Mesendoderm (in vitro differentiated cells): Measurements from ENCODE around the gene WIPF3.

Source experiments
- DNase-seq: peaks from one replicate; pipeline ENCODE4 v3.0.0; 2013
- H2AK5ac ChIP-seq: 2 replicates; pipeline ENCODE4 v1.6.1; 2013; ENCODE audit warnings: low read length, inconsistent platforms
- H2BK120ac ChIP-seq: 2 replicates; pipeline ENCODE4 v1.6.1; 2013; ENCODE audit warnings: low read depth, mild to moderate bottlenecking, low read length, moderate library complexity, mixed read lengths
- H2BK15ac ChIP-seq: replicated peaks from 2 replicates; pipeline ENCODE4 v1.6.1; 2013; ENCODE audit warnings: low read depth, mild to moderate bottlenecking, moderate library complexity
- H2BK5ac ChIP-seq: 2 replicates; pipeline ENCODE4 v1.6.1; 2013; ENCODE audit warnings: low read length, inconsistent platforms
- H3K18ac ChIP-seq: 2 replicates; pipeline ENCODE4 v1.6.1; 2013; ENCODE audit warnings: mild to moderate bottlenecking, low read length, mixed read lengths
- H3K23ac ChIP-seq: one replicate; pipeline ENCODE4 v1.6.1; 2013; ENCODE audit warnings: low read length
- H3K27ac ChIP-seq: 2 replicates; pipeline ENCODE4 v1.5.1; 2013; ENCODE audit warnings: low read depth, mild to moderate bottlenecking, inconsistent platforms, low read length, moderate library complexity
- H3K27me3 ChIP-seq: 2 replicates; pipeline ENCODE4 v1.6.1; 2013; ENCODE audit warnings: low read length, control low read depth, mild to moderate bottlenecking, inconsistent platforms; ENCODE audit not compliant: insufficient read depth, poor library complexity
- H3K36me3 ChIP-seq: 2 replicates; pipeline ENCODE4 v1.6.1; 2013; ENCODE audit warnings: low read length, inconsistent platforms; ENCODE audit not compliant: control insufficient read depth, insufficient read depth
- H3K4ac ChIP-seq: one replicate; pipeline ENCODE4 v1.6.1; 2013; ENCODE audit warnings: low read depth, mild to moderate bottlenecking, low read length, moderate library complexity
- H3K4me1 ChIP-seq: 2 replicates; pipeline ENCODE4 v1.6.1; 2013; ENCODE audit warnings: low read depth, low read length, inconsistent platforms; ENCODE audit not compliant: control insufficient read depth
- H3K4me2 ChIP-seq: 2 replicates; pipeline ENCODE4 v1.6.1; 2013; ENCODE audit warnings: low read length
- H3K4me3 ChIP-seq: 2 replicates; pipeline ENCODE4 v1.5.1; 2013; ENCODE audit warnings: mild to moderate bottlenecking, low read length
- H3K56ac ChIP-seq: one replicate; pipeline ENCODE4 v1.6.1; 2013; ENCODE audit warnings: low read length
- H3K79me1 ChIP-seq: 2 replicates; pipeline ENCODE4 v1.6.1; 2013; ENCODE audit warnings: low read length, inconsistent platforms
- H3K79me2 ChIP-seq: 2 replicates; pipeline ENCODE4 v1.6.1; 2013; ENCODE audit warnings: mild to moderate bottlenecking, low read length; ENCODE audit not compliant: control insufficient read depth, insufficient read depth
- H3K9ac ChIP-seq: 2 replicates; pipeline ENCODE4 v1.6.1; 2013; ENCODE audit warnings: low read length, inconsistent platforms
- H4K5ac ChIP-seq: one replicate; pipeline ENCODE4 v1.6.1; 2013; ENCODE audit warnings: low read length
- H4K8ac ChIP-seq: one replicate; pipeline ENCODE4 v1.6.1; 2013; ENCODE audit warnings: low read depth, mild to moderate bottlenecking, control low read depth, low read length, moderate library complexity
- WGBS: extraction: QIAGEN DNeasy Blood & Tissue Kit; methylation state at CpG from one replicate; pipeline ENCODE4 v1.1.7; 2013; ENCODE audit warnings: low lambda C conversion rate, missing lambda C conversion rate; ENCODE audit not compliant: insufficient coverage; ENCODE audit errors: extremely low coverage; 5-methylcytosine and 5-hydroxymethylcytosine counted together

WIPF3 gene

DNA sequence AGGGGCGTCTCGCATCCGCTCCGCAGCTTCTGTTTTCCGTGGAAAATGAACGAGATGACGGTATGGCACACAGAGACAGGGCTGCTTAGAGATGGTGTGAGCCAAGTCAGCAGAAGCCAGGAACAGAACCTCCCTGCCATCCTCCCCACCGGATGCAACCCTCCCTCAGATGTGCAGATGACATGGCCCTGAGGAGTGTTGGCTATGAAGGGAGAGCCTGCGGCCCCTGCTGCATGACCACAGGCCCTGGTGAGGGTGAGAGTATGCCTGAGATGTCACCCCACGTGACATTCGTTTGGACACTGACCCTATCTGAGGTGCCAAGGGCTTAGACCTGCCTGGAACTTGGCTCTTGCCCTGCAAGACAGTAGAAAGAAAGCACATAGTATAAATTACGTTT lies 29.4 kb downstream of the WIPF3 start:
- no peak overlapping the region for H3K27ac ChIP-seq
- DNase-seq = no peak
- H2AK5ac ChIP-seq = no peak overlapping the region
- no peak overlapping the region for H2BK120ac ChIP-seq
- H3K9ac ChIP-seq = no peak overlapping the region
- H4K8ac ChIP-seq = no peak overlapping the region
- WGBS = no CpG with 5 or more reads among the region's 12 CpGs
- no peak overlapping the region for H3K56ac ChIP-seq
- H3K27me3 ChIP-seq = no peaks in the 10 kb centered on the region
- no peak overlapping the region for H3K18ac ChIP-seq
- no peak overlapping the region for H3K4me2 ChIP-seq
- H3K4ac ChIP-seq = no peak overlapping the region
- no peak overlapping the region for H3K23ac ChIP-seq
- H2BK5ac ChIP-seq = no peak overlapping the region
- no peaks in the 10 kb centered on the region for H3K79me1 ChIP-seq
- no peaks in the 10 kb centered on the region for H3K4me1 ChIP-seq
- no peak overlapping the region for H4K5ac ChIP-seq
- no peak overlapping the region for H2BK15ac ChIP-seq
- H3K4me3 ChIP-seq = no peak overlapping the region
- H3K36me3 ChIP-seq = no peaks in the 10 kb centered on the region
- no peaks in the 10 kb centered on the region for H3K79me2 ChIP-seq

DNA sequence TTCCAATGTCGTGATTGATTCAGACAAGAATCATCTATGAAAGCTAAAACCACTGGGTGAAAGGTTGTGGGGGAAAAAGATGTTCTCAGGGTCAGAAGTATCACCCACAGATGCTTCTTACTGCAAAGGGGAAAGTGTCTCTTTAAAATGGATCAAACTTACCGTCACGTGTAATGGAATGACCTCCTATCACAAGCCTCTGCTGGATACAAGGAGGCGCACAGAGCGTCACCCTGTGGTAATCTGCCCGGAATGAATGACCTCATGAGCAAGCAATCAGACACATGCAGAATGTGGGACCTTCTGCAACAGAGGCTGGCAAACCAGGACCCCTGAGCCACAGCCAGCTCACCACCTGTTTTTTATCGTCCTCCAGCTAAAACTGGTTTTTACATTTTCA lies 33.0 kb downstream of the WIPF3 start:
- Histone ChIP-seq H3K36me3 (no peaks in the 10 kb centered on the region), H2BK15ac (no peak overlapping the region), H4K5ac (no peak overlapping the region), H3K4ac (no peak overlapping the region), H3K18ac (no peak overlapping the region), H3K23ac (no peak overlapping the region), H3K27ac (no peak overlapping the region), H3K79me1 (no peaks in the 10 kb centered on the region), H3K4me1 (no peaks in the 10 kb centered on the region), H4K8ac (no peak overlapping the region), H3K56ac (no peak overlapping the region), H3K4me2 (no peak overlapping the region), H3K4me3 (no peak overlapping the region), H3K9ac (no peak overlapping the region), H3K27me3 (no peaks in the 10 kb centered on the region), H2AK5ac (no peak overlapping the region), H3K79me2 (no peaks in the 10 kb centered on the region), H2BK5ac (no peak overlapping the region), H2BK120ac (no peak overlapping the region)
- no CpG with 5 or more reads among the region's 7 CpGs for WGBS
- peak; percentile 6 for DNase-seq

DNA sequence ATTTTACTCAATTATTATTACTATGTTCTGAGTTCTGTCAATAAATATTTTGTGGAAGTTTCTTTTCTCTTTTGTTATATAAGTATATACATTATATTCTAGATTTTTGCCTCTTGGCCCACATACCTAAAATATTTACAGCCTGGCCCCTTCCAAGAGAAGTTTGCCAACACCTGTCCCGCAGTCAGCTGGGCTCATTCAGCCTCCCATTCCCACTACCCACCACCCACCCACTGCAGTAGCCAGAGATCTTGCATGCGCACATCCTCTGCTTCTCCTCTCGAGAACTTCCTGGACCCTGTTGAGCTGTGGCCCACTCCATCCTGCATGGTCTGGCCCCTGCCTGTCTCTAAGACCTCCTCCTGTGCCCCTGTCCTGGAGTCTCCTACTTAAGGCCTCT lies 33.6 kb downstream of the WIPF3 start:
- Histone ChIP-seq H3K79me1 (no peaks in the 10 kb centered on the region), H2BK120ac (no peak overlapping the region), H2AK5ac (no peak overlapping the region), H3K9ac (no peak overlapping the region), H3K23ac (no peak overlapping the region), H3K27me3 (no peaks in the 10 kb centered on the region), H3K4me3 (no peak overlapping the region), H4K8ac (no peak overlapping the region), H3K4ac (no peak overlapping the region), H2BK5ac (no peak overlapping the region), H3K56ac (no peak overlapping the region), H3K18ac (no peak overlapping the region), H3K4me1 (no peaks in the 10 kb centered on the region), H2BK15ac (no peak overlapping the region), H3K27ac (no peak overlapping the region), H3K79me2 (no peaks in the 10 kb centered on the region), H3K36me3 (no peaks in the 10 kb centered on the region), H4K5ac (no peak overlapping the region), H3K4me2 (no peak overlapping the region)
- DNase-seq = no peak
- no CpG with 5 or more reads among the region's 3 CpGs for WGBS

DNA sequence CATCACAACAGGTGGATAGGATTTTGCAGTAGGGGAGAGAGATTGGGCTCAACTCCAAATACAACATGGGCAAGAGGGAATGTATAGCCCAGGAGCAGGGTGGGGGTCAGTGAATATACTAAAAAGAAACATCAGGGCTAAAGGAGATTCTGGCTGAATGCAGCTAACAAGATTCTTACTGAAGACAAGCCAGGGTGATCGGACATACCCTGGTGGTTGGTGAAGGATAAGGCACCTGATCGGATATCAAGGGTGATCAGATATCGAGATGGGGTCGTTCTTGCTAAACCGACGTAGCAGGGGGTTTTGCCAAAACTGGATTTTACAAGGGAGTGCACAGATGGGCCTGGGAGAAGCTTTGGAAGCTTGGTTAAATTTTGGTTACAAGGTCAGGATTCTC lies 34.4 kb downstream of the WIPF3 start:
- Histone ChIP-seq H3K9ac (no peak overlapping the region), H4K8ac (no peak overlapping the region), H2BK5ac (no peak overlapping the region), H3K18ac (no peak overlapping the region), H3K79me2 (no peaks in the 10 kb centered on the region), H3K27me3 (no peaks in the 10 kb centered on the region), H2BK120ac (no peak overlapping the region), H3K36me3 (no peaks in the 10 kb centered on the region), H4K5ac (no peak overlapping the region), H3K27ac (no peak overlapping the region), H3K4me1 (no peaks in the 10 kb centered on the region), H3K4ac (no peak overlapping the region), H3K4me3 (no peak overlapping the region), H3K23ac (no peak overlapping the region), H3K56ac (no peak overlapping the region), H3K79me1 (no peaks in the 10 kb centered on the region), H3K4me2 (no peak overlapping the region), H2AK5ac (no peak overlapping the region), H2BK15ac (no peak overlapping the region)
- DNase-seq = no peak
- WGBS = no CpG with 5 or more reads among the region's 6 CpGs

DNA sequence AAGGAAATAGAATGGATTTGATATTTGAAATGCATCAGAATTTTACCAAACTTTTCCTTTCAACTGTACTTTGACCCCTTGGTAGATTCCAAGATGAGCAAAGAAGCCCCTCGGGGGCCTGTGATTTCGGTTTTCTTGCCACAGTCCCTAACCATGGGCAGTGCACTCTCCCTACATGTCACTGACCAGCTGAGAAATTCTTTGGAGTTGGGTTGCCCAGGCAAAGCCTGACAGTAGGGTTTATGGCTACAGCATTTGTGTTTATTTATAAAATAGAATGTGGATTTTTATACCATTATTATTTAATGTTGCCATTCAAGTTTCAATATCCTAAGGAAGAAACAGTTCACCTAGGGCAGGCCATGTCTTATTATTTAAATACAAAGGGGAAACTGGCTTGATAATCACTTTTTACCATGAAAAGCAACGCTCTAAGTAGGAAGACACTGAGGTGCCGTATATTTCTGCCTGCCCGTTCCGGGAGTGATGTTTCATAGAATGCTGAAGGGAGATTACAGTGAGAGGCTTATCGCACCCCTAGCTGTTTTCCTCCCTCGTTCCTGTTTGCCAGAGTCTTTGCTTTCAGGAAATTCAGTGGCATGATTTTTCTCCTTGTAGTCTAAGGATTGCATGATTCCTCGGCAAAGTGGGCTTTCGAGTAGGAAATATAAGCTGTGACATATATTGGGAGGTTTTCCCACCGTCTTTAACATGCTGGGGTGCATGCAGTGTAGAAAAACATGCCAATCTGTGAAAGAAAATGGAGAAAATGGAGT lies 35.8 kb downstream of the WIPF3 start:
- no peak overlapping the region for H2BK5ac ChIP-seq
- H2BK120ac ChIP-seq = no peak overlapping the region
- no CpG with 5 or more reads among the region's 11 CpGs for WGBS
- H3K4me1 ChIP-seq = no peaks in the 10 kb centered on the region
- no peak overlapping the region for H3K9ac ChIP-seq
- no peak overlapping the region for H2AK5ac ChIP-seq
- H4K8ac ChIP-seq = no peak overlapping the region
- H3K18ac ChIP-seq = no peak overlapping the region
- no peak overlapping the region for H2BK15ac ChIP-seq
- H3K36me3 ChIP-seq = no peaks in the 10 kb centered on the region
- H3K4ac ChIP-seq = no peak overlapping the region
- no peak overlapping the region for H3K4me3 ChIP-seq
- no peak overlapping the region for H3K27ac ChIP-seq
- no peak overlapping the region for H3K23ac ChIP-seq
- H3K79me2 ChIP-seq = no peaks in the 10 kb centered on the region
- H3K4me2 ChIP-seq = no peak overlapping the region
- H3K56ac ChIP-seq = no peak overlapping the region
- no peaks in the 10 kb centered on the region for H3K79me1 ChIP-seq
- no peaks in the 10 kb centered on the region for H3K27me3 ChIP-seq
- DNase-seq = no peak
- H4K5ac ChIP-seq = no peak overlapping the region

DNA sequence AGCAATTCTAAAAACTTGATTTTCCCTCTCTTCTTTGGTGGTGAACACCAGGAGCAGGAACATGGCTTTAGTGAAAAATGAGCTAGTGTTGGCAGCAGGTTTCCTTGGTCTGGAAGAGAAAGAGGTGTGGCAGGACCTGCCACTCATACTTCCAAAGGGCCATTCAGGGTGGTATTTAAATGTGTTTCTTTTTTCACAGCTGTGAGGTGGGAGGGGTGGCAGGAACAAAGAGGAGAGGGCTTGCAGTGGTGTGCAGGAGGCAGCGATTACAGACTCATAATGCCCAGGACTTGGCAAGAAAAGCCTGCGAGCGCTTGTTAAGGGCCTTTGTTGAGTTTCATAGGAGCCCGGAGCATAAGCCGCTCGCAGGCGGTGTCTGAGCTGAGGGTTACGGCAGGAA lies 36.8 kb downstream of the WIPF3 start:
- H2BK120ac ChIP-seq = no peak overlapping the region
- H3K27ac ChIP-seq = no peak overlapping the region
- H4K8ac ChIP-seq = no peak overlapping the region
- H3K27me3 ChIP-seq = no peaks in the 10 kb centered on the region
- H3K36me3 ChIP-seq = no peaks in the 10 kb centered on the region
- WGBS = no CpG with 5 or more reads among the region's 8 CpGs
- H3K4me1 ChIP-seq = no peaks in the 10 kb centered on the region
- no peak overlapping the region for H3K4me3 ChIP-seq
- no peak overlapping the region for H2BK5ac ChIP-seq
- no peak overlapping the region for H2BK15ac ChIP-seq
- no peak overlapping the region for H2AK5ac ChIP-seq
- no peak overlapping the region for H3K4ac ChIP-seq
- H3K79me2 ChIP-seq = no peaks in the 10 kb centered on the region
- H3K18ac ChIP-seq = no peak overlapping the region
- no peak overlapping the region for H4K5ac ChIP-seq
- H3K9ac ChIP-seq = no peak overlapping the region
- no peak overlapping the region for H3K23ac ChIP-seq
- H3K56ac ChIP-seq = no peak overlapping the region
- no peak overlapping the region for H3K4me2 ChIP-seq
- DNase-seq = no peak
- no peaks in the 10 kb centered on the region for H3K79me1 ChIP-seq
